AG04449 (cell line): ENCODE data around the gene METTL25.

Experiments
- CTCF ChIA-PET: fragments of 350-600 bp; formaldehyde crosslinking; extraction: SDS; loops from one replicate; lab custom pipeline; 2021; ENCODE audit warnings: antibody characterized with exemption; lab: Yijun Ruan, JAX
- POLR2A ChIA-PET: fragments of 400-600, 350-600 bp; formaldehyde crosslinking; extraction: SDS; loops from one replicate; lab custom pipeline; 2020; ENCODE audit warnings: antibody characterized with exemption, inconsistent platforms; lab: Yijun Ruan, JAX
- DNase-seq: peaks from one replicate; pipeline ENCODE4 v3.0.0-alpha.2; 2010; ENCODE audit warnings: low read depth, low spot score
- H3K4me3 ChIP-seq: 2 replicates; pipeline ENCODE4 v1.5.1; 2011; ENCODE audit warnings: low read depth, mild to moderate bottlenecking, control low read depth, low read length
- CTCF ChIP-seq: IDR thresholded peaks from one replicate; pipeline ENCODE4 v1.5.1; 2011; ENCODE audit warnings: mild to moderate bottlenecking, moderate library complexity, low read length, control low read depth, inconsistent platforms; ENCODE audit not compliant: insufficient read depth; ENCODE audit errors: missing control alignments

METTL25 gene

GRCh38 chr12:82474798-82475184, 116.5 kb downstream of the METTL25 start:
- no peak overlapping the region for H3K4me3 ChIP-seq
- CTCF ChIA-PET: no interaction called here
- DNase-seq: no peak
- no peak for TF ChIP-seq CTCF
- POLR2A ChIA-PET: no interaction called here

DNA sequence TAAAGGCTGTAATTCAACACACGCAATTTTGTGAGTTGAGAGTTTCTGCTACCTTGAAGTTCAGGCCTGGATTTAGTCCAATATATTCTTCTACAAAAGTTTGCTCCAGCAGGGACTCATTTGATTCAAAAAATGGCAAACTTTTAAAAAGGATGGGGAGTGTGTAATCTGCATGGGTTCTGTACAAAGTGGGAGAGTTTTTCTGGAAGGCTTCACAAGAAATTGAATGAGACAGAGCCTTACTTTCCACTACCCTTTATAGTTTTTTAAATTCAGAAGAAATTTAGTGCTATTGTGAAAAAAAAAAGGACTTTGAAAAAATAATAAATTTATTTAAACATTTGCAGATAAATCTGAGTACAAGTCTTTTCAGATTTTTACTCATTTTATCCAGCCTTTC, 116.9 kb downstream of the METTL25 start:
- no peak for TF ChIP-seq CTCF
- H3K4me3 ChIP-seq: no peak overlapping the region
- ChIA-PET CTCF (no interaction called here), POLR2A (no interaction called here)
- no peak for DNase-seq

DNA sequence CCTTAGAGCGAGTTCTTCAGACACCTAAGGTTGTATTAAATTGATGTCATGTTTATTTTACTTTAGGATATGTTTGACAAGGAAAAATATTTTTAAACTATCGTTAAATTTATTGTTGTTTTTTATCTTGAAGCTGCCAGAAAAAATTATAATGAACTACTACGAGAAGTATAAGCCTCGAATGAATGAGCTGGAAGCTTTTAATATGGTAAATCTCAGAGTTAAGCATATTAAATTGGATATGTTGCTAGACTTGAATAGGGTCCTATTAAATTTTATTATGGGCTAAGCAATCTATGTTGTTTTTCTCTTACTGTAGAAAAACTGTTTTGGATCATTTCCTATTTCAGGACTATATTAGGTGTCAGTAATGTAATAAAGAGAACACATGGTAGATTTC, 118.2 kb downstream of the METTL25 start:
- CTCF ChIA-PET: no interaction called here
- no peak for TF ChIP-seq CTCF
- no peak for DNase-seq
- POLR2A ChIA-PET: no interaction called here
- H3K4me3 ChIP-seq: no peak overlapping the region

GRCh38 chr12:82479511-82479910, 121.2 kb downstream of the METTL25 start:
- ChIA-PET CTCF (no interaction called here), POLR2A (no interaction called here)
- no peak overlapping the region for H3K4me3 ChIP-seq
- peak; percentile 33 for DNase-seq
- no peak for TF ChIP-seq CTCF

GRCh38 chr12:82480606-82481005, 122.3 kb downstream of the METTL25 start:
- H3K4me3 ChIP-seq: no peak overlapping the region
- ChIA-PET POLR2A (no interaction called here), CTCF (interaction anchor here (0.6 kb wide), 1 partner anchor 96 kb away, joined by 3 read pairs; no protein-coding TSS in a partner anchor)
- no peak for DNase-seq
- no peak for TF ChIP-seq CTCF

DNA sequence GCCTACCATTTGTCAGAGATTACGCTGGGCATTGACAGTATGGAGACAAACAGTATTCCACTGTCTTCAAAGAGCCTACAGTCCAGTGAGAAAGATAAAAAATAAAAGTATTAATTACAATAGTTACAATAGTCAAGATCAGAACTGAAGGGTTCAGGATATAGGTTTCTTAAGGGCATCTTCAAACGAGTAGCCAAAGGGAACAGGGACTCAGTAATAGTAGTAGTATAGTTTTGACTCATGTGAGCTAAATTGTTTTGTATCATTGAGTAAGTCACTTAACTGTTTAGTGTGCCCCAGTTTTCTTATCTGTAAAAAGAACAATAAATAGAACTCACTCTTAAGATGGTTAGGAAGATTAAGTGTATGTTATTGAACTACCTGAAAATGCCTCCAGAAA, 123.6 kb downstream of the METTL25 start:
- POLR2A ChIA-PET: no interaction called here
- CTCF ChIA-PET: no interaction called here
- no peak for TF ChIP-seq CTCF
- no peak for DNase-seq
- H3K4me3 ChIP-seq: no peak overlapping the region
